RWPE2 (cell line): ENCODE data around the gene ZC3H8.

ENCODE experiments used
- ATAC-seq: fragments of 200-7000 bp; cut with Tn5 transposase; 3 replicates; pipeline ENCODE4 v1.9.1; 2021; ENCODE audit warnings: low read depth
- DNase-seq: peaks from one replicate; pipeline ENCODE4 v3.0.0-alpha.2; 2020; ENCODE audit warnings: low spot score
- H3K27ac ChIP-seq: fragments of 450-650 bp; 2 replicates; pipeline ENCODE4 v1.5.1; 2017; ENCODE audit warnings: mild to moderate bottlenecking; ENCODE audit not compliant: poor library complexity, severe bottlenecking
- H3K27me3 ChIP-seq: fragments of 250-450 bp; sonication (Bioruptor Pico); 2 replicates; pipeline ENCODE4 v1.5.1; 2021; ENCODE audit warnings: mild to moderate bottlenecking, moderate library complexity; ENCODE audit not compliant: insufficient read depth, poor library complexity, severe bottlenecking
- H3K36me3 ChIP-seq: fragments of 250-450 bp; sonication (Bioruptor Pico); 2 replicates; pipeline ENCODE4 v1.5.1; 2020; ENCODE audit warnings: low read depth, mild to moderate bottlenecking, moderate library complexity
- H3K4me1 ChIP-seq: fragments of 250-450 bp; sonication (Bioruptor Pico); 2 replicates; pipeline ENCODE4 v1.5.1; 2021; ENCODE audit warnings: mild to moderate bottlenecking, moderate library complexity; ENCODE audit not compliant: insufficient read depth, poor library complexity, severe bottlenecking
- H3K4me3 ChIP-seq: fragments of 250-450 bp; sonication (Bioruptor Pico); 2 replicates; pipeline ENCODE4 v1.5.1; 2021; ENCODE audit warnings: mild to moderate bottlenecking, moderate library complexity; ENCODE audit not compliant: severe bottlenecking
- H3K9me3 ChIP-seq: fragments of 250-450 bp; sonication (Bioruptor Pico); 2 replicates; pipeline ENCODE4 v1.5.1; 2021; ENCODE audit warnings: mild to moderate bottlenecking, moderate library complexity; ENCODE audit not compliant: severe bottlenecking
- TF ChIP-seq, protein P1 (sequence below): fragments of 450-650 bp; IDR thresholded peaks from one replicate; pipeline ENCODE4 v1.5.1; 2017; ENCODE audit warnings: mild to moderate bottlenecking, moderate library complexity; ENCODE audit not compliant: poor library complexity, severe bottlenecking

Gene ZC3H8

DNA sequence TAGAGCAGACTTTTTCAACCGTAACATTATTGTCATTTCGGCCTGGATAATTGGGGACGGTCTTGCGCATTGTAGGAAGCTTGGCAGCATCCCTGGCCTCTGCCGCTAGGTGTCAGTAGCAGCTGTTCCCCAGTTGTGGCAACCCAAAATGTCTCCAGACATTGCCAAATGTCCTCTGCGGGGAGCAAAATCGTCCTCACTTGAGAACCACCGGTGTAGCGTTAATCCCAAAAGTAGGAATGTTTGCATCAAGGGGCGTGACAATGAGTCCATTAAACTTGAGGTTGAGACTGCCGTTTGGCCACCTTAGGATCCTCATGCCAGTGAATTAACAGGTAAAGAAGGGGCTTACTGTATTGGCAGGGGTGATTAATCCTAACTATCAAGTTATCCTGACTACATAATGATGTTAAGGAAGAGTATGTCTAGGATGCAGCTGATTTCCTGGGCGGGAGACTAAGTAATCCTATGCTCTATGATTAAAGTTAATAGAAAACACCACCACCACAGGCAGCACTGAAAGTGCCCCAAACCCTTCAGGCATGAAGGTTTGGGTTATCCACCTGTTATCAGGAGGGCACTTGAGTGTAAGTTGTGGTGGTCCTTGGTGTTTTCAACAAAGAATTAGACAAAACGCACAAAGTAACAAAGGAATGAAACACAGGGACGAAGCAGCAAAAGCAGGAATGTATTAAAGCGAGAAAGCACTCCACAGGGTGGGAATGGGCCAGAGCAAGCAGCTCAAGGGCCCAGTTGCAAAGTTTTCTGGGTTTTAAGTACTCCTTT lies 4.9 kb upstream of the ZC3H8 start:
- Histone ChIP-seq H3K4me3 (no peak overlapping the region), H3K36me3 (no peaks in the 10 kb centered on the region), H3K27me3 (no peaks in the 10 kb centered on the region), H3K9me3 (no peaks in the 10 kb centered on the region), H3K27ac (no peak overlapping the region), H3K4me1 (peaks cover 4% of the 10 kb centered on the region)
- DNase-seq (peak; percentile 61), ATAC-seq (peak; percentile 52)
- TF ChIP-seq, protein P1, sequence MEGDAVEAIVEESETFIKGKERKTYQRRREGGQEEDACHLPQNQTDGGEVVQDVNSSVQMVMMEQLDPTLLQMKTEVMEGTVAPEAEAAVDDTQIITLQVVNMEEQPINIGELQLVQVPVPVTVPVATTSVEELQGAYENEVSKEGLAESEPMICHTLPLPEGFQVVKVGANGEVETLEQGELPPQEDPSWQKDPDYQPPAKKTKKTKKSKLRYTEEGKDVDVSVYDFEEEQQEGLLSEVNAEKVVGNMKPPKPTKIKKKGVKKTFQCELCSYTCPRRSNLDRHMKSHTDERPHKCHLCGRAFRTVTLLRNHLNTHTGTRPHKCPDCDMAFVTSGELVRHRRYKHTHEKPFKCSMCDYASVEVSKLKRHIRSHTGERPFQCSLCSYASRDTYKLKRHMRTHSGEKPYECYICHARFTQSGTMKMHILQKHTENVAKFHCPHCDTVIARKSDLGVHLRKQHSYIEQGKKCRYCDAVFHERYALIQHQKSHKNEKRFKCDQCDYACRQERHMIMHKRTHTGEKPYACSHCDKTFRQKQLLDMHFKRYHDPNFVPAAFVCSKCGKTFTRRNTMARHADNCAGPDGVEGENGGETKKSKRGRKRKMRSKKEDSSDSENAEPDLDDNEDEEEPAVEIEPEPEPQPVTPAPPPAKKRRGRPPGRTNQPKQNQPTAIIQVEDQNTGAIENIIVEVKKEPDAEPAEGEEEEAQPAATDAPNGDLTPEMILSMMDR: peak; percentile 96

DNA sequence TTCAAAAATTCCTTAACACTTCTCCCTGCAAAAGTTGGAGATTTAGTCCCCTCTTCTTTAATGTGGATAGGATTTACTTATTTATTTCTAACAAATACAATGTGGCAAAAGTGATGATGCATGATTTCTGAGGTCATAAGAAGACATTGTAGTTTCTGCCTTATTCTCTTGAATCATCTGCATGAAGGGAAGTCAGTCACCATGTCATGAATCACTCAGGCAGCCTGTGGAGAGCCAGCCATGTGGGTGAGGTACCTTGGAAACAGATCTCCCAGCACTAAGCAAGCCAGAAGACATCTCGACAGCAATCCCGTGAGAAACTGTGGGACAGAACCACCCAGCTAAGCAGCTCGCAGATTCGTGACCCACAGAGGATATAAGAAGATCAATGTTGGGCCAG lies 2.7 kb upstream of the ZC3H8 start:
- peaks cover 10% of the 10 kb centered on the region for H3K4me1 ChIP-seq
- H3K27me3 ChIP-seq: no peaks in the 10 kb centered on the region
- TF ChIP-seq, protein P1: no peak
- H3K9me3 ChIP-seq: no peaks in the 10 kb centered on the region
- DNase-seq (no peak), ATAC-seq (no peak)
- H3K36me3 ChIP-seq: no peaks in the 10 kb centered on the region
- H3K4me3 ChIP-seq: no peak overlapping the region
- no peak overlapping the region for H3K27ac ChIP-seq

DNA sequence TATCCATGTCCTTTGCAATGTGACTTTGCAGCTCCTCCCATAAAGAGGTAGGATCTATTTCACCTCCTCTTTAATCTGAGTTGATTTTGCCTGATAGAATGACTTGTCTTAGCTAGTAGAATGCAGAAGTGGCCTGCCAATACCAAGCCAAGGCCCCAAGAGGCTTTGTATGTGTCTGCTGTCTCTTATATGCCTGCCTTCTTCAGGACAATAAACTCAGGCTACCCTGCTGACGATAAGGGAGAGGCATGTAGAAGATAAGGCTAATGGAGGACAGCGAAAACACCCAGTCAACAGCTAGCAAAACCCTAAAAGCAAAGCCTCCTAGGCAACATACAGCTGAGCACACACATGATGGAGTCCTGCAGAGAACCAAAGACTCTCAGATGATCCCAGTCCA lies 1.8 kb upstream of the ZC3H8 start:
- TF ChIP-seq, protein P1: no peak
- H3K27ac ChIP-seq: no peak overlapping the region
- DNase-seq (no peak), ATAC-seq (no peak)
- H3K27me3 ChIP-seq: no peaks in the 10 kb centered on the region
- H3K9me3 ChIP-seq: no peaks in the 10 kb centered on the region
- no peak overlapping the region for H3K4me3 ChIP-seq
- H3K36me3 ChIP-seq: no peaks in the 10 kb centered on the region
- peaks cover 10% of the 10 kb centered on the region for H3K4me1 ChIP-seq

DNA sequence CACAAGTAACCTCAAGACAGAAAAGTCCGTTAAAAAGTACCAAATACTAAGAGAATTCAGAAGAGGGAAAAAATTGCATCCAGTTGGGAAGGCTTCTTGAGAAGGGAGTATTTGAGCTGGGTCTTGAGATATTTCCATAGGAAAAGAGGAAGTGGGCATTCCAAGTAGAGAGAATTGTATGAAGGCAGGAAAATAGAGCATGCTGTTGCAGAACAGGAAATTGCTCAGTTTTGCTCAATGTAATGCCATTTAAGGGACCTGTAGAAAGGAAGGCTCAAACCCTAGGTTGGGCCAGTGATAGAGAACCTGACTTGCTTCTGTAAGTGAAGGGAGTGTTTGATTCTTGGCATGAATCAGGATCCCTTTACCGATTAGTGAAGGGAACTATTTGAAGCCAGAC lies 1.0 kb upstream of the ZC3H8 start:
- DNase-seq: no peak

More for the DNA sequence above, 1.0 kb upstream of the ZC3H8 start:
- Histone ChIP-seq H3K36me3 (no peaks in the 10 kb centered on the region), H3K4me1 (peaks cover 10% of the 10 kb centered on the region), H3K4me3 (no peak overlapping the region), H3K27me3 (no peaks in the 10 kb centered on the region), H3K9me3 (no peaks in the 10 kb centered on the region), H3K27ac (no peak overlapping the region)
- no peak for ATAC-seq
- TF ChIP-seq, protein P1: no peak
